NT2/D1 (cell line): ENCODE results near the gene BAG5.

Experiments
- SUZ12 ChIP-seq: IDR thresholded peaks from 2 replicates; pipeline ENCODE4 v1.6.1; 2011; ENCODE audit not compliant: insufficient read length, insufficient read depth; ENCODE audit errors: extremely low read depth
- YY1 ChIP-seq: IDR thresholded peaks from 2 replicates; pipeline ENCODE4 v1.6.1; 2011; ENCODE audit not compliant: insufficient read length, insufficient read depth
- ZNF274 ChIP-seq: IDR thresholded peaks from 2 replicates; pipeline ENCODE4 v1.6.1; 2011; ENCODE audit warnings: mild to moderate bottlenecking, low read depth, low read length

GRCh38 chr14:103508521-103509329 is 53.7 kb downstream of the BAG5 start:
- TF ChIP-seq ZNF274 (no peak), YY1 (no peak), SUZ12 (no peak)
